Keratinocyte (primary cell): ENCODE data around the gene ROCK1. TPM values are rescaled to one million over a fixed set of nuclear protein-coding genes. Genes with fewer than 3 reads are reported as not detected.

Source experiments
- DNase-seq: peaks from one replicate; pipeline ENCODE4 v3.0.0-alpha.2; 2011; ENCODE audit warnings: low read depth, missing footprints, low spot score
- FAIRE-seq: peaks from 2 replicates; lab custom pipeline; 2011; peaks lifted over from hg19 to GRCh38; lab: Jason Lieb, UNC
- H2AFZ ChIP-seq: 2 replicates; pipeline ENCODE4 v1.6.0; 2012; ENCODE audit warnings: low read length, control low read depth, inconsistent platforms; ENCODE audit not compliant: control insufficient read depth
- H3K27ac ChIP-seq: 2 replicates; pipeline ENCODE4 v1.5.1; 2011; ENCODE audit warnings: low read length; ENCODE audit not compliant: control insufficient read depth, insufficient read depth
- H3K27me3 ChIP-seq: 3 replicates; pipeline ENCODE4 v1.6.0; 2011; ENCODE audit warnings: low read length; ENCODE audit not compliant: control insufficient read depth, insufficient read depth; ENCODE audit errors: extremely low read depth
- H3K36me3 ChIP-seq, 2 experiments: 2 replicates in 1 of 2; 3 replicates in 1 of 2; pipeline ENCODE4 v1.5.1; 2011; ENCODE audit warnings: low read length in 2 of 2, mild to moderate bottlenecking in 1 of 2; ENCODE audit not compliant: control insufficient read depth in 2 of 2, insufficient read depth in 2 of 2; ENCODE audit errors: extremely low read depth in 1 of 2
- H3K4me1 ChIP-seq: 3 replicates; pipeline ENCODE4 v1.5.1; 2011; ENCODE audit warnings: low read length; ENCODE audit not compliant: control insufficient read depth, insufficient read depth; ENCODE audit errors: extremely low read depth
- H3K4me2 ChIP-seq: 3 replicates; pipeline ENCODE4 v1.6.0; 2011; ENCODE audit warnings: low read depth, low read length; ENCODE audit not compliant: control insufficient read depth, insufficient read depth; ENCODE audit errors: extremely low read depth
- H3K4me3 ChIP-seq, 3 experiments: fragments of 200-600 bp in 1 of 3; sonication (generic) in 1 of 3; 2 replicates in 2 of 3; 3 replicates in 1 of 3; pipeline ENCODE4 v1.5.1; 2011 to 2016; ENCODE audit warnings: low read length in 3 of 3, mild to moderate bottlenecking in 3 of 3, control low read depth in 2 of 3, inconsistent platforms in 1 of 3, low read depth in 1 of 3, mixed read lengths in 1 of 3, mixed run types in 1 of 3, moderate library complexity in 1 of 3; ENCODE audit not compliant: control insufficient read depth in 2 of 3, insufficient read depth in 2 of 3; ENCODE audit errors: extremely low read depth in 1 of 3
- H3K79me2 ChIP-seq: 2 replicates; pipeline ENCODE4 v1.6.0; 2012; ENCODE audit warnings: low read length; ENCODE audit not compliant: control insufficient read depth, insufficient read depth
- H3K9ac ChIP-seq: 3 replicates; pipeline ENCODE4 v1.6.0; 2011; ENCODE audit warnings: low read length; ENCODE audit not compliant: control insufficient read depth, insufficient read depth; ENCODE audit errors: extremely low read depth
- H3K9me1 ChIP-seq: 3 replicates; pipeline ENCODE4 v1.6.0; 2011; ENCODE audit warnings: low read length; ENCODE audit not compliant: control insufficient read depth, insufficient read depth; ENCODE audit errors: extremely low read depth
- H3K9me3 ChIP-seq: 2 replicates; pipeline ENCODE4 v1.5.1; 2012; ENCODE audit warnings: low read depth, low read length; ENCODE audit not compliant: control insufficient read depth
- H4K20me1 ChIP-seq: 3 replicates; pipeline ENCODE4 v1.6.0; 2011; ENCODE audit warnings: low read length; ENCODE audit not compliant: control insufficient read depth, insufficient read depth; ENCODE audit errors: extremely low read depth
- EZH2 ChIP-seq: IDR thresholded peaks from one replicate; pipeline ENCODE4 v1.6.1; 2012; ENCODE audit warnings: inconsistent platforms, mild to moderate bottlenecking, low read length, moderate library complexity
- dilution Hi-C: fragments of 300-500 bp; cut with MboI; formaldehyde crosslinking; loops from one replicate; pipeline ENCODE4 v1.7.0; 2020; ENCODE audit warnings: low sequenced_read_pairs; ENCODE audit not compliant: extremely low pct_ligation_motif_present
- polyA plus RNA-seq, 5 experiments: library from polyadenylated mRNA; depleted of rRNA in 3 of 5; stranded (reverse) in 3 of 5; stranded (forward) in 1 of 5; unstranded in 1 of 5; fragments of >200 nt; gene quantifications; 1 replicate in 1 of 5; 2 replicates in 3 of 5; 3 replicates in 1 of 5; pipeline versions ENCODE4 v1.2.1 to v1.2.3, GENCODE V29; 2011 to 2012; ENCODE audit warnings: missing spikeins in 2 of 5, low read depth in 1 of 5, low replicate concordance in 1 of 5
- TF ChIP-seq, protein P1 (sequence below), 3 experiments: IDR thresholded peaks in 1 of 3; conservative IDR thresholded peaks in 1 of 3; optimal IDR thresholded peaks in 1 of 3; 2 replicates in 2 of 3; 3 replicates in 1 of 3; pipeline versions ENCODE3 to v1.5.1; 2011; ENCODE audit warnings: low read length in 3 of 3, mild to moderate bottlenecking in 3 of 3, moderate library complexity in 2 of 3, control low read depth in 1 of 3, inconsistent platforms in 1 of 3; ENCODE audit not compliant: insufficient read depth in 2 of 3; ENCODE audit errors: extremely low read depth in 1 of 3

Gene ROCK1
- polyA plus RNA-seq, 1 donor (not counting 4 experiments of a cell fraction or from before 2014, with no cell fraction given): 25.9 TPM

DNA sequence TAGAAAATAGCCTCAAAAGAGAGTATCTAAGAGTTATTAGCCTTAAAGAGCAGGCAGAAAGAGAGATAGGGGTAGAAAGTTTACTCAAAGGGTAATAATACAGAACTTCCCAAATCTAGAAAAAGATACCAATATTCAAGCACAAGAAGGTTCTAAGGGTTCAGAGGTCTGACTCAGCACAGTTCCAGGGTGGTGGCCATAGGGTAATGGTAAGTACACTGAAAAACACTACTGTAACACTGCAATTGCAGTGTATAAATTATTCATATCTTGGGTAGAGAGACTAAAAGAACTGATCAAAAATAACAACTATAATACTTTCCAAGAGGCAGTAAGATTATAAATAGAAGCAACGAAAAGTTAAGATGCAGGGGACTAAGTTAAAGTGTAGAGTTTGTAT lies 115.2 kb downstream of the ROCK1 start:
- FAIRE-seq (no peak), DNase-seq (no peak)
- H3K4me3 ChIP-seq: no peak overlapping the region
- no peaks in the 10 kb centered on the region for H3K9me3 ChIP-seq
- H4K20me1 ChIP-seq: no peaks in the 10 kb centered on the region
- no peak overlapping the region for H3K27ac ChIP-seq
- peaks cover 0 to 3% of the 10 kb centered on the region in 2 experiments for H3K36me3 ChIP-seq
- TF ChIP-seq, protein P1, sequence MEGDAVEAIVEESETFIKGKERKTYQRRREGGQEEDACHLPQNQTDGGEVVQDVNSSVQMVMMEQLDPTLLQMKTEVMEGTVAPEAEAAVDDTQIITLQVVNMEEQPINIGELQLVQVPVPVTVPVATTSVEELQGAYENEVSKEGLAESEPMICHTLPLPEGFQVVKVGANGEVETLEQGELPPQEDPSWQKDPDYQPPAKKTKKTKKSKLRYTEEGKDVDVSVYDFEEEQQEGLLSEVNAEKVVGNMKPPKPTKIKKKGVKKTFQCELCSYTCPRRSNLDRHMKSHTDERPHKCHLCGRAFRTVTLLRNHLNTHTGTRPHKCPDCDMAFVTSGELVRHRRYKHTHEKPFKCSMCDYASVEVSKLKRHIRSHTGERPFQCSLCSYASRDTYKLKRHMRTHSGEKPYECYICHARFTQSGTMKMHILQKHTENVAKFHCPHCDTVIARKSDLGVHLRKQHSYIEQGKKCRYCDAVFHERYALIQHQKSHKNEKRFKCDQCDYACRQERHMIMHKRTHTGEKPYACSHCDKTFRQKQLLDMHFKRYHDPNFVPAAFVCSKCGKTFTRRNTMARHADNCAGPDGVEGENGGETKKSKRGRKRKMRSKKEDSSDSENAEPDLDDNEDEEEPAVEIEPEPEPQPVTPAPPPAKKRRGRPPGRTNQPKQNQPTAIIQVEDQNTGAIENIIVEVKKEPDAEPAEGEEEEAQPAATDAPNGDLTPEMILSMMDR (optimal IDR thresholded peaks at IDR 0.05 in 1 of 3, IDR thresholded peaks at IDR 0.05 in 1 of 3, conservative IDR thresholded peaks at IDR 0.05 in 1 of 3; ENCODE audit: extremely low read depth in 1 of 3, insufficient read depth in 2 of 3, low read length in 3 of 3): no peak
- TF ChIP-seq EZH2: no peak
- no peak overlapping the region for H2AFZ ChIP-seq
- no peak overlapping the region for H3K4me2 ChIP-seq
- no peaks in the 10 kb centered on the region for H3K27me3 ChIP-seq
- no peak overlapping the region for H3K9ac ChIP-seq
- peaks cover 11% of the 10 kb centered on the region for H3K4me1 ChIP-seq
- no peaks in the 10 kb centered on the region for H3K9me1 ChIP-seq
- dilution Hi-C loops: no loop called here
- H3K79me2 ChIP-seq: peaks cover 15% of the 10 kb centered on the region

DNA sequence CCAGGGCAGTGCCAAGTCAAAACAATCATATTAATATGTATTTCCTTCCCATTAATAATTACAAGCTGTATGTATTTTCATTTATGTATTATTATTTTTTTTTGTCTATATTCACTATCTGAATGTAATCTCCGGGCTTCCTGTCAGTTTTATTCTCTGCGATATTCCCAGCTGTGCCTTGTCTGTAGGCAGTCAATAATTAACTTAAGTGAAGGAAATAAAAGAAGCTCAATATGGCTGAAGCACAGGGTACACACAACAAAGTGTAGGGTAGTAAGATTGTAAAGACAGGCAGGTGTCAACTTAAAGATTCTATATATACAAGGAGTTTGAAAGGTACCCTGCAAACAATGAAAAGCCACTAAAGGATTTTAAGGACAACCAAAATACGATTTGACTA lies 122.9 kb downstream of the ROCK1 start:
- Histone ChIP-seq H3K27me3 (no peaks in the 10 kb centered on the region), H4K20me1 (no peaks in the 10 kb centered on the region), H3K4me3 (no peak overlapping the region), H3K36me3 (peaks cover 0 to 12% of the 10 kb centered on the region in 2 experiments), H3K9me1 (no peaks in the 10 kb centered on the region), H3K79me2 (no peaks in the 10 kb centered on the region), H3K4me1 (no peaks in the 10 kb centered on the region), H3K9me3 (no peaks in the 10 kb centered on the region), H3K4me2 (no peak overlapping the region), H3K9ac (no peak overlapping the region), H2AFZ (no peak overlapping the region), H3K27ac (no peak overlapping the region)
- dilution Hi-C loops: no loop called here
- FAIRE-seq (no peak), DNase-seq (no peak)
- no peak for TF ChIP-seq EZH2
- TF ChIP-seq, protein P1 (optimal IDR thresholded peaks at IDR 0.05 in 1 of 3, IDR thresholded peaks at IDR 0.05 in 1 of 3, conservative IDR thresholded peaks at IDR 0.05 in 1 of 3; ENCODE audit: extremely low read depth in 1 of 3, insufficient read depth in 2 of 3, low read length in 3 of 3): no peak
